Activated CD4-positive, alpha-beta T cell treated with anti-CD3 and anti-CD28 coated beads, Interleukin-2, amount 10 ng/mL, durations not matched to agents 24 days and 14 days (primary cell): ENCODE results near the gene HIC1. TPM values are rescaled to one million over a fixed set of nuclear protein-coding genes. Genes with fewer than 3 reads are reported as not detected.

Experiments used
- DNase-seq: peaks from one replicate; pipeline ENCODE4 v3.0.0; 2022
- H3K27ac Mint-ChIP-seq: one replicate; pipeline ENCODE4 v1.8.0; 2022; ENCODE audit warnings: mild to moderate bottlenecking, mixed read lengths
- H3K27me3 Mint-ChIP-seq: one replicate; pipeline ENCODE4 v1.8.0; 2022; ENCODE audit warnings: mixed read lengths
- H3K36me3 Mint-ChIP-seq: one replicate; pipeline ENCODE4 v1.8.0; 2022; ENCODE audit warnings: low read depth, mild to moderate bottlenecking, mixed read lengths
- H3K4me1 Mint-ChIP-seq: one replicate; pipeline ENCODE4 v1.8.0; 2021; ENCODE audit warnings: mixed read lengths
- H3K4me3 Mint-ChIP-seq: one replicate; pipeline ENCODE4 v1.8.0; 2022; ENCODE audit warnings: mild to moderate bottlenecking, moderate library complexity, mixed read lengths
- H3K9me3 Mint-ChIP-seq: one replicate; pipeline ENCODE4 v1.8.0; 2021; ENCODE audit warnings: mixed read lengths
- intact Hi-C: fragments of 100-400 bp; cut with micrococcal nuclease; formaldehyde crosslinking; loops from one replicate; pipeline ENCODE4 v1.15.1; 2023
- total RNA-seq: library from RNA; stranded (reverse); gene quantifications from 2 replicates; pipeline ENCODE4 v1.2.3, GENCODE V29; 2022

HIC1 gene
- total RNA-seq, 1 donor from 2014 or later: 51.6 TPM

DNA sequence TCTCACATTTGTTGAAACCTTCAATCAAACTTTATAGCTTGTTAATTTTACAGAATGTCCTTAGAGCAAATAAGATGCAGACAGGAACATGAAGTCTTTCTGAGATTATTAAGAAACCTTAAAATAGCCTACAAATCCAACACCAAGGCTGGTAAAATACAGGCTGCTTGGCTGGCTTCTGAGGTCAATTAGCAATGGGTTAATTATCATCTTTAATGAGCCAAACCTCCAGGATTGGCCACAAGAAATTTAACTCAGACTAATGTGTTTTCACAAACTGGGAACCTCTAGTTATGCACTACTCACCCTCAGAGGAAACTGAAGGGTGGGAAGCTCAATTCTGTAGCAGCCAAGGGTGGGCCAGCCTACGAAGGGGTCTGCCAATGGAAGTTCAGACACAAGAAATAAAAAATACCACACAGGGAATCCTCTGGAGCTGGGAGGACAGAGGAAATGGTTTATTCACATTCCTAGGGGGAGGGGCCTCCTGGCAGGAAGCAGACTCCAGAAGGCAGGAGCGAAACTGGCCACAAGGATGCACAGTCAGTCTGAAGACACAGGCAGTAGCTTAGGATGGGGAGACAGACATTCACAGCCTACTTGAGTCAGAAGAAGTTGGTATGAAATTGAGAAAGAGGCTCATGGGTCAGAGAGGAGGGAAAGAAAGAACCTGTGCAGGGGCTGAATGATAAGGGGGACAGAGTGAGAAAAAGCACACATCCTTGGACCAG lies 36.1 kb downstream of the HIC1 start:
- Mint-ChIP-seq H3K9me3 (no peaks in the 10 kb centered on the region), H3K36me3 (peaks cover 16% of the 10 kb centered on the region), H3K27me3 (no peaks in the 10 kb centered on the region), H3K4me1 (peaks cover 66% of the 10 kb centered on the region), H3K27ac (peak overlapping the region; percentile 94), H3K4me3 (peak overlapping the region; percentile 86)
- DNase-seq: no peak
- intact Hi-C loops: no loop called here

DNA sequence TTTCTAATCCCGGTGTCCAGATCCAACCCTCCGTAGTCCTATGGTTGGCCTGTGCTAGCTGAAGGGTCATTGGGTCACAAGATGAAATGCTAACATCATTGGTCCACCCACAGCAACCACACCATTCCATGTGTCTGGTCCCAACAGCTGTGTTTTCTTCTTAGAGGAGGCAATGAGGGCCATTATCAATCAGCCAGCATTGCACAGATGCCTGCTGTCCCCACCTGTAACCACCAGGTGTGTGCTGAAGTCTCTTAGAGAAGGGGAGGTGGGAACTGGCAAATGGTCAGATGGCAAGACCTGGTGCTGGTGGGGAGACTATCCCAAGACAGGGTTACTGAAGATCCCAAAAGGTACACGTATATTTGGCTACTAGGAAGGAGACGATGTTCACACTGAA lies 37.4 kb downstream of the HIC1 start:
- DNase-seq: no peak
- Mint-ChIP-seq H3K27ac (peak overlapping the region; percentile 62), H3K4me1 (peaks cover 57% of the 10 kb centered on the region), H3K36me3 (peaks cover 17% of the 10 kb centered on the region), H3K9me3 (no peaks in the 10 kb centered on the region), H3K27me3 (no peaks in the 10 kb centered on the region), H3K4me3 (no peak overlapping the region)
- intact Hi-C loops: no loop called here

DNA sequence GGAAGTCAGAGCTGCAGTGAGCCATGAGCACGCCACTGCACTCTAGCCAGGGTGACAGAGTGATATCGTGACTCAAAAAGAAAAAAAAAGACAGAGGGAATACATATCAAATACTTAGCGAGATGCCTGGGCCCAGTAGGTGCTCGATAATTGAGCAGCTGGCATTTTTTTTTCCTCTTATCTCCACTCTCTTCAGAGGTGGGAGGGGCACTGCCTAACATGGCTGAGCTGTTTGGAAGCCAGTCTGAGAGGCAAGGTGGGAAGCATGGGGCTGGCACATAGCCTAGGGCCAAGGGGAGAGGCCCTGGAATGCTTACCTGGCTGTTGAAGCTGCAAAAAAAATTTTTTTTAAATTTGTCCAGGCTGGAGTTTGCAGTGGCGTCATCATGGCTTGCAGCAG lies 38.4 kb downstream of the HIC1 start:
- Mint-ChIP-seq H3K27me3 (no peaks in the 10 kb centered on the region), H3K4me3 (no peak overlapping the region), H3K27ac (no peak overlapping the region), H3K36me3 (peaks cover 14% of the 10 kb centered on the region), H3K4me1 (peaks cover 58% of the 10 kb centered on the region), H3K9me3 (no peaks in the 10 kb centered on the region)
- intact Hi-C loops: no loop called here
- no peak for DNase-seq

DNA sequence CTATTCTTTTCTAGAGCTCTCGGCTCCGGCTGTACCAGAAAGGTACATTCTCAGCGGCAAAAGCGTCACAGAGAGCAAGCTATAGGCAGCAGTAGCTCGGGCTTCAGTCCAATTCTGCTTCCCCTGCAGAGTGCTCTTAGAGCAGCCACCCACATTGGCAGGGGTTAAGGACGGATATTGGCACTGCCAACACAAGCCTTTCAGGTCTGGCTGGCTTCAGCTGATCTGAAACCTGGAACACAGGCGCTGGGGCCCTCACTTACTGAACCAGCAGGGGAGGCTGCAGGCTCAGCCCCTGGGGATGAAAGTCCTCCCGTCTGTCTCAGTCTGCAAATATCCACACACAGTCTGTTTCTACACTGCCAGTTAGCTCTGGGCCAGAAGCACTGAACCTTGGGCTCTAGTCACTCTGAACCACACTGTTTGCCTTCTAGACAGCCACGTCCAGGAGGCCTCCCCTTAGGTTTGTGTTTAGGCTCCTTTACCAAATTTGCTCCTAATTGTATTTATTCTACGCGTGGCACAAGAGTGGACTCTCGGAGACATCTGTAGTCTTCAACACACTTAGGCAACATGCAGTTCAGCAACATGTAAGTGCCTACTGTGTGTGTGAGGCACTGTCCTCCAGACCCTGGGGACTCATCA lies 40.1 kb downstream of the HIC1 start:
- intact Hi-C loops: no loop called here
- peaks cover 14% of the 10 kb centered on the region for H3K36me3 Mint-ChIP-seq
- H3K4me1 Mint-ChIP-seq: peaks cover 42% of the 10 kb centered on the region
- H3K27me3 Mint-ChIP-seq: no peaks in the 10 kb centered on the region
- no peak for DNase-seq
- H3K27ac Mint-ChIP-seq: no peak overlapping the region
- H3K9me3 Mint-ChIP-seq: no peaks in the 10 kb centered on the region
- H3K4me3 Mint-ChIP-seq: no peak overlapping the region

DNA sequence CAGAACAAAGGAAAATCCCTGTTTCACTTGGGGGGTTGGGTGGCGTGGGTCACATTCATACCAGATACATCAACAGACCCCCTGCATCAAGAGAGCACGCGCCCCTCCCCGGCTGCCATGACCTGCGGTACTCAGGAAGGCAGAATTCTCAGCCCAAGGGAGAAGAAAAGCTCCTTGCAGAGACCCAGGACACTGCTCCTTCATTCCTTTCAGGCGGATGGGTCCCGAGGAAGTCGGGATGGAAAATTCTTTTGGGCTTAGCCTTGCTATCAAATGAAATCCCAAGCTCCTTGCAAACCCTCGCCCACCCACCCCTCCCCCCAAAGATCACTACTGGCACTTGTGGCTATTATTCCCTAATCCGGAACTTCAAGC lies 40.6 kb downstream of the HIC1 start:
- no peak for DNase-seq
- H3K27ac Mint-ChIP-seq: no peak overlapping the region
- H3K4me3 Mint-ChIP-seq: no peak overlapping the region
- peaks cover 37% of the 10 kb centered on the region for H3K4me1 Mint-ChIP-seq
- no peaks in the 10 kb centered on the region for H3K27me3 Mint-ChIP-seq
- no peaks in the 10 kb centered on the region for H3K9me3 Mint-ChIP-seq
- peaks cover 14% of the 10 kb centered on the region for H3K36me3 Mint-ChIP-seq
- intact Hi-C loops: no loop called here

DNA sequence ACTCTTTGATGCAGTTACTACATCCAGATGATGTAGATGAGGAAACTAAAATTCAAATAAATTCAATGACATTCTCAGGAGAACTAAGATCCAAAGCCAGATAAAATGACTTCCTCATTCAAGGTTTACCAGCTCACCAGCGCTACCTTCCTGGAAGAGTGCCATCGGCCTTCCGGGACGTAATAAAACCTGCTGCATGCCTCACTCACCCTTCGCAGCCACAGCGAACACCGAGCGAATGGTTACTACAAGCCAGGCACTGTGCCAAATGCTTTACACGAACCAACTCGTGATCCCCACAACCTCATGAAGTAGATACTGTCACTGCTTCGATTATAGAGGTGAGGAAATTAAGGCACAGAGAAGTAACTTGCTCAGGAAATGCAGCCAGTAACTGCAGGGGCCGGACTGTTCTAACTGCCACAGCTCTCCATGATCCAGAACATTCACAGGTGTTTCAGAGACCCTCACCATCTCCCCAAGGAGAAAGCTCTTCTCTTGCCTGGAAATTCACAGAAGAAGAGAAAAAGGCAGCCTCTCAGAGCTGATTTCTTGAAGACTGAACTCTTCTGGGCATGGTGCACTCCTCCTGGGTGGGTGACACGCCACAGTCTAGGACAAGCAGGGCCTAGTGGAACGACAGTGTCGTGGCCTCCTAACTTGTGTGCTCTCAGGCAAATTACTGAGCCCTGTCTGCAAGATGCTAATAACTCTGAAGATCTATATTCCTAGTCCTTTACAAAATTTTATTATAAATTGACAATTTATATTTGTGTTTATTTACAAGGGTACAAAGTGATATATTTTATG lies 46.8 kb downstream of the HIC1 start:
- peaks cover 46% of the 10 kb centered on the region for H3K4me1 Mint-ChIP-seq
- H3K4me3 Mint-ChIP-seq: peak overlapping the region; percentile 7
- H3K9me3 Mint-ChIP-seq: no peaks in the 10 kb centered on the region
- peaks cover 15% of the 10 kb centered on the region for H3K36me3 Mint-ChIP-seq
- intact Hi-C loops: loop anchor here (2.0 kb wide), 1 partner anchor 13 kb away; no protein-coding TSS in a partner anchor
- peak overlapping the region; percentile 59 for H3K27ac Mint-ChIP-seq
- DNase-seq: peak; percentile 77
- no peaks in the 10 kb centered on the region for H3K27me3 Mint-ChIP-seq

DNA sequence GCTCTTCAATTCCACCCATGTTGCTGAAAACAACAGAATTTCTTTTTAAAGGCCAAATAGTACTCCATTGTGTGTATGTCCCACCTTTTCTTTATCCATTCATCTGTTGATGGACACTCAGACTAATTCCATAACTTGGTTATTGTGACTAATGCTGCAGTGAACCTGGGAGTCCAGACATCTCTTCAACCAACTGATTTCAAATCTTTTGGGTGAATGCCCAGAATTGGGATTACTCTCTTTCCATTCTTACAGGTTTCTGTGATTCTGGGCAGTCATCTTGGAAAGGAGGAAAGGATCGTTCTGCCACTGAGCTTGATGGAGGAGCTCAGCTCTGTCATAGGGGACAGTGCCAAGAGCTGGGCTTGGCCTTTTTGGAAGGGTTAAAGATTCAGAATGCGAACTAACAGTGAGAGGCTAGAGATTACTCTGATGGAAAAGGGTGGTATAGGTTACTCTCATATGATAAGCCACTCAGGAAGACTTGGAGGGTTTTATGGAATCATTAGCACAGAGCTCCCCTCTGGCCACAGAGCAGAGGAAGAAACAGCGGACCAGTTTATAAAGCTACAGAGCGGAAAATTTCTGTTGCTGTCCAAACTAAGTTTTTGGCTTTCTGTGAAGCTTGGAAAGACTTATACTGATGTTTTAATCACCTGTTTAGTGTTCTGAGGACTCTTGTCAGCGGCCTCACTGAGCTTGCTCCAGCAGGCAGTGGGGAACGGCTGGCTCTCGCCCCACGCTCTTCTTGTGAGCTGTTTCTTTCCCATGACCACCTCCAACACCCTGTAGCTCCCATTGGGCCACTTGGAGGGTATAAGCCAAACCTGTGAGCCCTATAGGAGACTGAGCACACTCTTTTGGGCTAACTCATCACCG lies 48.3 kb downstream of the HIC1 start:
- Mint-ChIP-seq H3K4me3 (no peak overlapping the region), H3K9me3 (no peaks in the 10 kb centered on the region), H3K27me3 (no peaks in the 10 kb centered on the region), H3K36me3 (peaks cover 16% of the 10 kb centered on the region), H3K4me1 (peaks cover 37% of the 10 kb centered on the region), H3K27ac (no peak overlapping the region)
- intact Hi-C loops: loop anchor here (2.0 kb wide), 1 partner anchor 14 kb away; no protein-coding TSS in a partner anchor
- no peak for DNase-seq

DNA sequence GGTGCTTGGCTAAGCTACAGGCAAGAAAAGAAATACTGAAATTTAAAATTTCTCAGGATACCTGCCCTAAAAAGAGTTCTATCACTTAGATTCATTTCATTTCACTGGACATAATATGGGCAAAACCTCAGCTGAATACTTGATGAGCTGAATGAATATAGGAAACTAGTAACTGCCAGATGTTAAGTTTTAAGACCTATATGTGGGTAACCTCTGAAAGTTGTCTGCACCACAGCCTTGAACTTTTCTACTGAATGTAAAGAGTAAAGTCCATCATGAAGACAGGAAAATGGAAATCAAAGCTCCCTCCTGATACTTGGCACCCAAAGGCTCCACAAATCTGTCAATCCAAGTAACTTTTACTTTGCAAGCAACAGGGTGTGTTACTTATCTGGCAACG lies 50.8 kb downstream of the HIC1 start:
- Mint-ChIP-seq H3K36me3 (peaks cover 18% of the 10 kb centered on the region), H3K9me3 (no peaks in the 10 kb centered on the region)

DNA sequence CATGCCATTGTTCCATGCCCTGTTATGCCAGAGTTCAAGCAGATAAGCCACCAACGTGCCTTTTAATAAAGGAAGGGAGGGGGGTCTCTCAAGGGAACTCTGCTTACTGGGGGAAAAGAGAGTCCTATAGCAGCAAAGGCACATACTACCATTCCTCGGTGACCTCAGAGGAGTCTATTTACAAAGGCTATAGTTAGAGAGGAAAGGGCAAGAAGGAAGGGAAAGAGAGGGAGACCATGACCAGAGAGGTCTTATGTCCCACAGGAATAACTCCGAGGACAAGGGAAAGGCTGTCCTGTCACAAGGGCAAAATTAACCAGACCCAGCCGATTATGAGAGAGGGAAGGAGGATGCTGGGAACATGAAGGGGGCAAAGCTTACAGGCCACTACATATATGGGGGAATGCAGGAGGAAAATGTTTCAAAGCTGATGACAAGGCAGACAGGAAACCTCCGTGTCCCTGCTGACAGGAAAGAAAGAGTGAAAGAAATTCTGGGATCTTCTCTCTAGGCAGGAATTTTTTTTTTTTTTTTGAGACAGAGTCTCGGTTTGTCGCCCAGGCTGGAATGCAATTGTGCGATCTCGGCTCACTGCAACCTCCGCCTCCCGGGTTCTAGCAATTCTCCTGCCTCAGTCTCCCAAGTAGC lies 51.5 kb downstream of the HIC1 start:
- H3K36me3 Mint-ChIP-seq: peaks cover 18% of the 10 kb centered on the region
- no peaks in the 10 kb centered on the region for H3K9me3 Mint-ChIP-seq
- no peaks in the 10 kb centered on the region for H3K27me3 Mint-ChIP-seq
- H3K4me1 Mint-ChIP-seq: peaks cover 29% of the 10 kb centered on the region
- no peak overlapping the region for H3K4me3 Mint-ChIP-seq
- DNase-seq: no peak
- intact Hi-C loops: no loop called here
- no peak overlapping the region for H3K27ac Mint-ChIP-seq

More for the DNA sequence above, 50.8 kb downstream of the HIC1 start:
- no peaks in the 10 kb centered on the region for H3K27me3 Mint-ChIP-seq
- intact Hi-C loops: no loop called here
- no peak overlapping the region for H3K4me3 Mint-ChIP-seq
- no peak for DNase-seq
- H3K4me1 Mint-ChIP-seq: peaks cover 34% of the 10 kb centered on the region
- no peak overlapping the region for H3K27ac Mint-ChIP-seq

DNA sequence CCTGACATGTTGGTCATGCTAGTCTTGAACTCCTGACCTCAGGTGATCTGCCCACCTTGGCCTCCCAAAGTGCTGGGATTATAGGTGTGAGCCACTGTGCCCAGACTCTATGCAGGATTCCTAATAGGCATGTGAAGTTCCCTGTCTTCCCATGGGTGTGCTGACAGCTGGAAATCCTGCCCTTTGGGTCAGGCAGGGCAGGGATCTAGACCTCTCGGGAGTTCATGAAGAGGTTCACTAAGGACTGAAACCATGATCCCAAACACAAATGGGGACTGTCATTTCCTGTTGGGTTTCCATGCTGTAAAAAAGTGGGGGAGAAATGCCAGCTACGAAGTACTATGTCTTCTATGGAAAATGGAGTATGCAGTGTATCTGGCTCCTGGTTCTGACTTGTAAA lies 52.1 kb downstream of the HIC1 start:
- Mint-ChIP-seq H3K27me3 (no peaks in the 10 kb centered on the region), H3K27ac (no peak overlapping the region), H3K9me3 (no peaks in the 10 kb centered on the region), H3K36me3 (peaks cover 18% of the 10 kb centered on the region), H3K4me3 (no peak overlapping the region), H3K4me1 (peaks cover 24% of the 10 kb centered on the region)
- intact Hi-C loops: no loop called here
- no peak for DNase-seq

DNA sequence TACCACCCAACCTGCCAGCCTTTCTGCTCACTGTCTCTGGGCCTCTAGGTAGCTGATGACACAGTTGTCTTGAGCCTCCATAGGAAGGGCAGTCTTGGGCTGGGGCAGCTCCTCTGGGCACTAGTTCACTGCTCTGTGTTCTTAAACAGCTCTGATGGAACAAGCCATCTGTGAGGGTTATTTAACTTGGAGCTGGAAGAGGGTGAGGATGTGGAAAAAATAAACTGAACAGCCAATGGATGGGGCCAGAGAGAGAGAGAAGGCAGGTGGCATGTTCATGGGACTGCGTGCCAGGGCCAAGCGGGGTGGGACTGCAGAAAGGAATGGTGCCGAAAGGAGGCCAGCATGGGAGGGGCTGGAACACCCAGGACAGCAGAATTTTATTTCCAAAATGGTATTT lies 52.6 kb downstream of the HIC1 start:
- Mint-ChIP-seq H3K4me1 (peaks cover 24% of the 10 kb centered on the region), H3K36me3 (peaks cover 18% of the 10 kb centered on the region), H3K27ac (no peak overlapping the region), H3K27me3 (no peaks in the 10 kb centered on the region), H3K4me3 (no peak overlapping the region), H3K9me3 (no peaks in the 10 kb centered on the region)
- intact Hi-C loops: no loop called here
- DNase-seq: no peak

DNA sequence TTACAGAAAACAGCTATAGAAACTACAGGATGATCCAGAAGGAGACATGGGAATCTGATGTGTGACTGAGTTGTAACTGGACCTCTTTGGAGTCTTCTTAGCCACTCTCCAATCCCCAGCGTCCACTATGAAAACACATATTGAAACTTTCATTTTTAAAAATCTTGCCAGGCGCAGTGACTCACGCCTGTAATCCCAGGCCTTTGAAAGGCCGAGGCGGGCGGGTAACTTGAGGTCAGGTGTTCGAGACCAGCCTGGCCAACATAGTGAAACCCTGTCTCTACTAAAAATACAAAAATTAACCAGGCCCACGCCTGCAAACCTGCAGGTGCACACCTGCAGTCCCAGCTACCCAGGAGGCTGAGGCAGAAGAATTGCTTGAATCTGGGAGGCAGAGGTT lies 53.3 kb downstream of the HIC1 start:
- DNase-seq: no peak
- Mint-ChIP-seq H3K36me3 (peaks cover 12% of the 10 kb centered on the region), H3K27me3 (no peaks in the 10 kb centered on the region), H3K4me3 (no peak overlapping the region), H3K9me3 (no peaks in the 10 kb centered on the region), H3K27ac (no peak overlapping the region), H3K4me1 (peaks cover 17% of the 10 kb centered on the region)
- intact Hi-C loops: no loop called here

DNA sequence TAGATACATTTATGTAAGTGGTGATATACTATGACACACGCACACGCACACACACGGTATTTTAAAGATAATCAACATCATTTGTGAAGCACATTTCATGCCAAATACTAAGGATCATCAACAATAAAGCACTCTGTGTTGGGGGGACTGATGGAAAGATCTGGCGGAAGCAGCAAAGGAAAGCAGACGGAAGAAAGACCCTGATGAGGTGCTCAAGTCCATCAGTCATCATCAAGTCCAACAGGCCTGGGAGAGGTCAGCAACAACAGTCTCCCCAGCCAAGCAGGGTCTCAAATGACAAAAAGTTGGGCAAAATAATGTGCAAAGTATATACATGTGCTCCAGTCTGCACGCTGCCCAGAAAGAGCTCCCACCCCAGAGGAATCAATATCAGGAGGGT lies 55.5 kb downstream of the HIC1 start:
- Mint-ChIP-seq H3K36me3 (peaks cover 9% of the 10 kb centered on the region), H3K4me3 (no peak overlapping the region), H3K9me3 (no peaks in the 10 kb centered on the region), H3K4me1 (peaks cover 15% of the 10 kb centered on the region), H3K27ac (no peak overlapping the region), H3K27me3 (no peaks in the 10 kb centered on the region)
- no peak for DNase-seq
- intact Hi-C loops: no loop called here
